Dermis blood vessel endothelial cell (primary cell): ENCODE data around the gene SEMA3F. TPM values are rescaled to one million over a fixed set of nuclear protein-coding genes. Genes with fewer than 3 reads are reported as not detected.
A peak's percentile ranks its signal among the peaks of the same experiment; 100 is the strongest.
"Not testable (repeated sequence)": the region's sequence is repeated elsewhere in the genome, so short reads cannot be mapped to it uniquely, and the experiment has no call there.

Experiments used
- DNase-seq: peaks from one replicate; pipeline ENCODE4 v3.0.0; 2010
- total RNA-seq: library from RNA; depleted of rRNA; stranded (reverse); fragments of >200 nt; gene quantifications from 2 replicates; pipeline ENCODE4 v1.2.3, GENCODE V29; 2014

Gene SEMA3F
- total RNA-seq, 1 donor from 2014 or later, result 44.6 TPM

DNA sequence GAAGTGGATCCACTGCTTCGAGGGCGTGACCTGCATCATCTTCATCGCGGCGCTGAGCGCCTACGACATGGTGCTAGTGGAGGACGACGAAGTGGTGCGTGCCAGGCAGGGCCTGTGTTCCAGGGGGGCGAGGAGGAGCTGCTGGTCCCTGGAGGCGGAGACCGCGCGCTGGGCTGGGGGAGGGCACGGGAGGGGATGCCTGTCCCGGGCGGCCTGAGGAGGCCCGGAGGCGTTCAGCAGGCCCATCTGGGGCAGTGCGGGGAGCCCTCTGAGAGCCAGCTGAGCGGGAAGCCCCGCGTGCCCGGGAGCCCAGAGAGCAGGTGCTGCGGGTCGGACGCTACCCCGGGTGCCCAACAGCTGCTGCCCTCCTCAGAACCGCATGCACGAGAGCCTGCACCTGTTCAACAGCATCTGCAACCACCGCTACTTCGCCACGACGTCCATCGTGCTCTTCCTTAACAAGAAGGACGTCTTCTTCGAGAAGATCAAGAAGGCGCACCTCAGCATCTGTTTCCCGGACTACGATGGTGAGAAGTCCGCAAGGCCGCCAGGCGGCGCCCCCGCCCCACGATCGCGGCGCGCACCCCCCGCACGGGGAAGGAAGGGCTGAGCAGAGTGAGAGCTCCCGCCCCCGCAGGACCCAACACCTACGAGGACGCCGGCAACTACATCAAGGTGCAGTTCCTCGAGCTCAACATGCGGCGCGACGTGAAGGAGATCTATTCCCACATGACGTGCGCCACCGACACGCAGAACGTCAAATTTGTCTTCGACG is 39.2 kb downstream of the SEMA3F start:
- peak; percentile 81 for DNase-seq

DNA sequence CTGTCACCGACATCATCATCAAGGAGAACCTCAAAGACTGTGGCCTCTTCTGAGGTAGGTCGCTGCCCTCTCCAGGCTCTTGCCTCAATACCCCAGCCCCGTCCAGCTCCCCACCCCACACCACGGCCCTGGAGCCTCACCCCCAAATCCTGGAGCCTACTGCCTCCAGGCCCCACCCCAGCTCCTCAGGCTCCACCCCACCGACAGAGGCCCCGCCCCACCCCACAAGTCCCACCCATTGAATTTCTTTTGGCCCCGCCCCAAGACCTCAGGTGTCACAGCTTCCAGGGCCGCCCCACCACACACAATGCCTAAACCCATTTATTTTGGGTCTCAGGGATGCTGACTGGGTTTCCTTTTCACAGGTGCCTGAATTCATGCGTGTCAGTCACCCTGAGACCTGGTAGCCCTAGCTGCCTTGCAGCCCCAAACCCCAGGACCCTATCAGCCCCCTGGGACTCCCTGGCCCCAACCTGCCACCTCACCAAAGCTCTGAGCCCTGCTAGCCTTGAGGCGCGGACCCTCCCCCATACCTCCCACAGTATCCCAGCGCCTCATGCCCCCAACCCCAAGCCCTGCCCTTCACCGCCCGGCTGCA is 39.9 kb downstream of the SEMA3F start:
- peak; percentile 32 for DNase-seq

DNA sequence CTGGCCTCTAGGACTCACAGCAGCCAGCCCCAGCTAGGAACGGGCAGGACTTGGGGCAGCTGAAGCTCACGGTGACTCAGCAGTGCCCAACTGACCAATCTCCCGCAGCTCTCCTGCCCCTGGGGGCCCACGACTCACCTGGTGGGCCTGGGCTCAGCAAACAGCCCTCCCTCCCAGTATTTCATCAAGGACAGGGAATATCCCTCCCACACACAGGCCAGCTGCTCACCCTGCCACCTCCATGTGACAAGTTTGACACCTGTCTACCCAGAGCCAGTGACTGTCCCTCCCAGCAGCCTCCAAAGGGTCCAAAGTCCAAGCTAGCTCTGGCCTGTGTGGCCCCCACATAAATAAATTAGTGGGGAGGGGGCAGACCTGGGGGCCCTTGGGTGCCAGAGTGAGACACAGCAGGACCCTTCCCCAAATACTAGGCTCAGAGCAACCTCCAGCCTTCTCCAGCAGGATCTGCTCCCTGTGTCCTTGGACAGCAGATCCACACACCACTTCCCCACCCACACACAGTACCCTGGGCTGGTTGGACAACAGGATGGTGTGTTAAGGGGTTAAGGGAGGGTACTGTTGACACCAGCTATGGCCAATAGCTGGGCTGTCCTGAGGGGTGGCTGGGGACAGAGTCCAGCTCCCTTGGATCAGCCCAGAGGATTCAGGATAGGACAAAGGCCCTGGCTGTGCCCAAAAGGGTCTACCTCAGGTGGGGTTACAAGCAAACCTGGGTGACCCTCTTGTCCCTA is 40.6 kb downstream of the SEMA3F start:
- DNase-seq, result no peak

DNA sequence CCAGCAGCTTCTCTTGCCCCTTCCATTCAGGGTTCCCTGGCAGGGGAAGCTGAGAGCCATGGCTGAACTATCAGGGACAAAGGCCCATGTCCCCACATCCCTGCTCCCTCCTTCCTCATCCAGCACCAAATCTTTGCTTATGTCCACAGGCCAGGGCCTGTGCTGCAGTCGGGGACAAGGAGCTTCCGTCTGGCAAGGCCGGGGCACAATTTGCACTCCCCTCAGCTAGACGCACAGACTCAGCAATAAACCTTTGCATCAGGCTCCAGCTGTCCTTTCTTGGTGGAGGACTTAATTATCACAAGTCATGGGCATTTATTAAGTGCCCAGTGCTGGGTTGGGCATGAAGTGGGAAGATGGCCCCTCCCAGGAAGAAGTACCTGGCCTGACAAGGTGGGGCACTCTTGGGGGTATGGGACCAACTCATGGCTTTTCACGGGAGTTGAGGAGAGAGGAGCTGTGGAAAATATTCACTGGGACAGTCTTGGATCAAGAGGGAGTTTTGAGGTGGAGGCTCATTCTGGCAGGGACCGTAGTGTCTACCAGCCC is 41.2 kb downstream of the SEMA3F start:
- no peak for DNase-seq

DNA sequence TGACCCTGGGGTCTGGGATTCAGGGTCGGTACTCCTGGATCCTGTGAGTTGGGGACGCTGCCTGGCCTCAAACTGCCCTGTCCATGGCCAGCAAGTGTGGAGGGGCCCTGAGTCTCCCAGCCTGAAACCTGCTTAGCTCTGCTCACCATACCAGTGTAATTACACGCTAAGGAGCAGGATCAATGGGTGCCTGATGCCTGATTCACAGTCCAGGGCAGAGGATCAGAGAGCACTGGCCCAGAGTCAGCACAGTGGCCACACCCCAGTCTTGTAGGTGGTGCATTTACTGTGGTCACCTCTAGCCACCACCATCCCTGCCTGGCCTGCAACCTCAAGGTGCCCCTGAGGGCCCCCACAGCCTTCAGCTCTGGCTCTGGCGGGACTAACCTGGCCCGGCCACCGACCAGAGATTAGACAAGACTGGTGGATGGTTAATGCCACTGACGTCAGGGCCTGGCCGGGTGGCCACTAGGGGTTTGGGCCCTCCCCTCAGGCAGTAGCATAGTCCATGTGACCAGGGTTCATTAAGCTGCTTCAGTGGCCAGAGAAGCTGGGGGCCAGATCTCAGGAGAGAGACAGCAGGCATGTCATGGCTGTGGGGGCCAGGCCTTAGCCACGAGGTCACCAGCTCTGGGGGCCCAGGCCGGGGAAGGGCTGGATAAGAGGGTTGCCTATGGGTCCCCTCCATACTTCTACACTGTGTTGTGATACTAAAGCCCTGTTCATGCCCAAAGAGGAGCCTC is 46.6 kb downstream of the SEMA3F start:
- DNase-seq, result no peak

DNA sequence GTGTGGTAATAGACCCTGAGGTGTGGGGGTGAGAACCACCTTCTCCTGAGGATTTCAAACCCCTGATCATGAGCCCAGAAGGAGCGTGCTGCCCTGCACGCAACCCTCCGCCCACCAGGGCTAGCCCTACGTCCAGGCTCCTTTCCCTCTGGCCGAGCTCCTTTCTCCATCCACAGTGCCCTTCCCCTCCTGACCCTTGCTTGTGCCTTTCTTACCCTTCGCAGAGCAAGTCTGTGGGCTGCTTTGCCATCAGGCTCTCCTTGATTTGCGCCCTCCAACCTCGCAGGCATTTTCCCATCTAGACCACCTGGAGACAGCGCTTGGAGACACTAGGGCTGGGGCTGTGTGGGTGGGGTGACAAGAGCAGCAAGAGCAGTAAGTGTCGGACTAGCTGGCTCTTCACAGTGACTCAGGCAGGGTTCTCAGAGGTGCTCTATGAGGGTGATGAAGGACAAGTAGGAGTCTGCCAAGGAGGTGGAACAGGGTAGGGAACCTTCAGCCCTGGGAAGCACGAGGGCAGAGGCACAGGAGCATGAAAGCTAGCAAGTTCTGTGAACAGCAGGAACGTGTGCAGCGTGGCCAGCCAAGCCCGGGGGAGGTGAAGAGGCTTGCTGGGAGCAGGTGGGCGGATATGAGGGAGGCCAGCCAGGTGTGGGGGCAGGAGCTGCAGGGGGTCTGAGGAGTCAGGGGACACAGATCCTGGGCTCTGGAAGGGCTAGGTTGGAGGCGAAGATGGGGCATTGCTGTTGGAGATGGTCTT is 47.4 kb downstream of the SEMA3F start:
- no peak for DNase-seq

DNA sequence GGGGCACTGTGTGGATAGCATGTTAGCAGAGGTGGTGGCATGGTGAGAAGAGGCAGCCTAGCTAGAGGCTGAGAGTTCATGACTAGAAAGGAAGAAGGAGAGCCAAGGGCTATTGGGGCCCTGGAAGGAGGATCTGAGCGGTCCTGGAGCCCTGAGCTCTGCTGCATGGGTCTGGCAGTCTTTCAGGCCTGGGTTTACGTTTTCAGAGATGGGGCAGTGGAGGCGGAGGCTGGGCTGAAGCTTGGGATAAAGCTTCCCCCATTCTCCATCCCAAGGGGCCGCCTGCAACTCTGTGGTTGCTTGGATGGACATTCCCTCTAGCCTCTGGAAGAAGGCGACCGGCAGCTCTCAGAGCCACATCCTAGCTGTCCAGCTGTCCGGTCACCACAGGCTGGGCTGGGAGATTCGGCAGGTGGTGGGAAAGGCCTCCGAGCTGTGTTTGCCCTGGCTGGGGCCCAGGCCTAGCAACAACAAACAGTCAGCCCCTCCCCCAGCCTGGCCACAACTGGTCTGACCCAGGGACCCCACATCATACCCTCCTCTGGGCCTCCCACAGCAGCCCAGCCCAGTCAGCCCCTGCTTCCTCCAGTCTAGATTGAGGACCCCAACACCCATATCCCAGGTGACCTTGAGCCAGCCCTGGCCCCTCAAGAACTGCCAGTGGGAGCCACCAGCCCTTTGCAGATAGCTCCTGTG is 48.1 kb downstream of the SEMA3F start:
- no peak for DNase-seq

DNA sequence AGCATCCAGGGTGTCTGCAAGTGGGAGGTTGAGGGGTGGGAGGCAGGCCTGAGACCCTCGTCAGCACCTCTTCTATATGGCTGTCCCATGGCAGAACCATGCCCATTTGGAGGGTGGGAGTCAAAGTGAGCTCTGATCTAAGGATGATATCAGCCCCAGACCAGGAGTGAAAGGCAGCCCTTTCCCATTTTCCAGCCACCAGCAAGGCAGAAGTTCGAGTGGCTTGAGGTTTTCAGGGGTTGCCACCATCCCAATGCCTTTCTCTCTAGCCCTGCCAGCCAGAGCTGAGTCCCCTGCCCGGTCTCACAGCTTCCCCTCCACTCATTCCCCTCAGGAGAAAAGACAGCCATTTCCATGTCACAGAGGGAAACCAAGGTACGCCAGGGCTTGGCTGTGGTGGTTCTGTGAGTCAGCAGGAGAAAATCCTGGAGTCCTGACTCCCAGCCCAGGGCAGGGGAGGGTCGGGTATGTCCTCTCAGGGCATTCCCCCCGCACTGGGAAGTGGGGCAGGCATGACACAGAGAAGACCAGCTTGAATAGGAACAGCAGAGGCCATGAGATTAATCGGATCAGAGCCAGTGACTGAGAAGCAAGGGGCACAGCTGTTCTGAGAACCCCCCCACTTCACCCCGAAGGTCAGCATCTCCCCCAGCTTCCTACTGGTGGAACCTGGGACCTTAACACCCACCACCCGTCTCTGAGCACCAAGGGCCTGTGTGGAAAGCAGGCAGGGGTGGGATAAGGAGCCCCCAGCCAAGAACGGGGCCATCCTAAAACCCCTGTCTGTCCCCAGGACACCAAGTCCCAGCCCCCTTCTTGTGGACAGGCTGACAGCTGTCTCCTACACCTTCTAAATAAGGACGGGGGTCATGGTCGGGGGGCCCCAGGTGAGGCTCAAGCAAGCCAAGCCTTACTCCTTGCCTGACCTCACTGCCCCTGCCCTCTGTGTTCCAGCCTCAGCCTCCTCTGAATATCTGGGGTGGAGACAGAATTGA is 49.0 kb downstream of the SEMA3F start:
- no peak for DNase-seq

DNA sequence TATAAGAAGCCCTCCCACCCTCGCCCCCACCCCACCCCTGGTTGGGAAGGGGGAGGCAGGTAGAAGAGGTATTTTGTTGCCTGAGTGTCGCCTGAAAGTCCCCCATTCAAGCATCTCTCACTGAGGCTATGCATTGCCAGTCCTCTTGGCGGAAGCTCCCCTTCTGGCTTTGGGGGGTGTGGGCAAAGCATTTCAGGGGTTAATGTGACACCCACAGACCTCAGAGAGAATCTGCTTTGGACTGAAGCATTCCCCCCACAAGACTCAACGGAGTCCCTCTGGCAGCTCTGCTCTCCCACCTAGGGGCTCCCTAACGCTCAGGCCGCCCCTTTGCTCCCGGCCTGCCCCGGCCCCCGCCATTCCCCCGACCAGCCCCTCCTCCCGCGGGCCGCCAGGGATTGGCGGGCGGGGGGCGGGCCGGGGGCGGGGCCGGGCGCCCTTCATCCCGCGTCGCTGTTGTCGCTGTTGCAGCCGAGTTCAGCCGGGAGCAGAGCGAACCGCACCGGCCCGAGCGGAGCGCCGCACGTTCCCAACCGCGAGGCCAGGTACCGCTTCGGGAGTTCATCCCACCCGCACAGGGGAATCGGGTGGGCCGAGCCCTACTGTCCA is 49.8 kb downstream of the SEMA3F start, which contains the start of gene SLC38A3:
SLC38A3 (plus strand) TSS at position 468 of the 609 bp plus-strand sequence. CDS start 8,929 bp downstream, outside the sequence.
- DNase-seq, result peak; percentile 21

DNA sequence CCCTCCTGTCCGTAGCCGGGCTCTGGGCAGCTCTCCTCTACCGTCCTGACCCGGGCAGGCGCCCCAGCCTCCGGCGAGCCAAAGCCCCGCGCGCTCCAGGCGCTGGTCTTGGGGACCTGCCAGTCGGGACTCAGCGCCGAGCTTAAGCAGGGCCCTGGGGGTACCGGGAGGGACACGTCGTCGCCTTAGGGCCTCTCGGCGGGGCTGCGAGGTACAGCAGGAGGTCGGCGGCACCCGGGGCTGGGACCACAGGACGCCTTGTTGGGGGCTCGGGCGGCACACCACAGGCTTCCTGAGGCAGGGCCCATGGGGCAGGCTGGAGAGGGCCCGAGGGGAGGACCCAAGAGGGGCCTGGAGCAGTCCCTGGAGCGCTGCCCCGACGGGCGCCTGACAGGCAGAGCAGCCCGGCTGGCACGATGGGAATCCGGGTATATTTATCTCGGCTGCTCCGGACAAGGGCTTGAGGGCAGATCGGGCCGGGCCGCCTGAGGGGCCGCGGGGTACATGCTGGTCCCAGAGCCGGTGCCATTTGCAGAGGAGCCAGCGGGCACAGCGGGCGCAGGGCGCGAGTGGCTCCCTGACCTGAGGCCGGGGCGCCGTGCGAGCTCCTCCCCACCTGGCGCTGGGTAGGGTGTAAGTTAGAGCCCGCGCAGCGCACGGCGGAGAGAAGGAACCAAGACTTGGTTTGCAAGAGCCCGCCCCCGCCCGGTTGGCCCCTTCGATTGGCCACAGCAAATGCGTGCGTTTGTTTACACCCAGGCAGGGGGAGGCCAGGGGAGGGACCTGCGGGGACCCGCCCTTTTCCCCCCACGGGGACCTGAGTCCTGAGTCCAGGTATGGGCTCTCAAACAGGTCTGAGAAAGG is 50.5 kb downstream of the SEMA3F start:
- DNase-seq, result peak; percentile 43

DNA sequence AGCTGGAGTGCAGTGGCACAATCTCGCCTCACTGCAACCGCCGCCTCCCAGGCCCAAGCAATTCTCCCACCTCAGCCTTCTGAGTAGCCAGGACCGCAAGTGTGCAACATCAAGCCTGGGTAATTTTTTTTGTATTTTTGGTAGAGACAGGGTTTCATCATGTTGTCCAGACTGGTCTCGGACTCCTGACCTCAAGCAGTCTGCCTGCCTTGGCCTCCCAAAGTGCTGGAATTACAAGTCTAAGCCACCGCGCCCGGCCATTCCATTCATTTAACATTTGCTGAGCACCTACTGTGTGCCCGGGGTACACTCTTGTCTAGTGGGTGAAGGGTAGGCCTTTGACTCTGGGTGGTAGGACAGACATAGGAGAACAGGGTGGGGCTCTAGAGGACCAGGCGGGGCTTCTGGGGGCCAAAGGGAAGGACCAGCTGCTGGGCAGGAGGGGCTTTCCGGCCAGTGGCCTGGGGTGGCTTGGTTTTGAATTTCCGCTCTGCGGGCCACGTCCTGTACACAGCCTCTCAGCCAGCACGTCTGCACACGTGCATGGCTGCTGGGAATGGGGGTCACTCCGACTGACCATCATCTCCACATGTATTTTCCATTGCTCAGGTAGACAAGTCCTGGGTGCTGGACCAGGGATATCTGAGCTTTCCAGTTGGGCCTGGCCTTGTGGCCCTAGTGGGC is 52.4 kb downstream of the SEMA3F start:
- no peak for DNase-seq

DNA sequence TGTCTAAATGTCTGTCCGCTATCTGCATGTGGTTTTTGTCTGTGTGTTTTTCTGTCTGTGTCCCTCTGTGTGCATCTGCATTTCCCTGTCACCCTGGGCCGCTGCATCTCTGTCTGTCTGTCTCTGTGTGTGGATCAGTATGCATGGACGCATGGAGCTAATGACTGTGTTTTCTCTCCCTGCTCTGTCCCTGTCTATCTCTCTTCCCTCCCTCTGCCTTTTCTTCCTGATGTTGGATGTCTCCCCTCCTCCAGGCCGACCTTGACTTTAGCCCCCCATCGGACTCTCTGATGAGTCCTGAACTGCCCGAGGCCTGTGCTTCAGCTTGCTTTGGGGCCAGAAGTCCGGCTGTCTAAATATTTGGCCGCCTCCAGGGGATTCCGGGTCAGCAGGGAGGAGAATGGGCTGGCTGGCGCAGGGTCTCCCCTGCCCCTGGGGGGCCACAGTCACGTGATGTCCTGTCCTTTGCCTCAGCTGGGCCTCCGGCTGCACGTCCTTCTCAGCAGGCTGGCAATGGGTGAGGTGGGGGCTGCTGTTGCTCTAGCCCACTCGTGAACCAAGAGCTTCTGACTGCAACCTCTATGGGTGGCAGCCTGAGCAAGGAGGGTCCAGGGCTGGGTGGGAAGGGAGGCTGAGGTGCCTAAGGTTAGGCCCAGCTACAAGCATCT is 53.7 kb downstream of the SEMA3F start:
- DNase-seq, result no peak

DNA sequence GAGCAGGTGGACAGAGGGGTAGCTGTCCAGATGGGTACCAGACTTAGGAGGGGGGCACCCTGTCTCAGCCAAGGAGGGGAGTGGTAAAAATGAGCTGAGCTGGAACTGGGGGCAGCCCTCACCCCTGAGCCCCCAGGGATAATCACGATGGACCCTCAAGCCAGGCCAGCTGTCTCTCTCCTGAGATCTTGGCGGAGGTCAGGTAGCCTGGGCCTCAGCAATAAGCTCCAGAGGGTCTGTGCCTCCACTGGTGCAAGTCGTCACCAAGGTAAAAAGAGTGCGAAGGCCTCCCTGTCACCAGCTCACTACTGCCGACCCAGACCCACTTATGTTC is 55.0 kb downstream of the SEMA3F start:
- DNase-seq, result no peak

DNA sequence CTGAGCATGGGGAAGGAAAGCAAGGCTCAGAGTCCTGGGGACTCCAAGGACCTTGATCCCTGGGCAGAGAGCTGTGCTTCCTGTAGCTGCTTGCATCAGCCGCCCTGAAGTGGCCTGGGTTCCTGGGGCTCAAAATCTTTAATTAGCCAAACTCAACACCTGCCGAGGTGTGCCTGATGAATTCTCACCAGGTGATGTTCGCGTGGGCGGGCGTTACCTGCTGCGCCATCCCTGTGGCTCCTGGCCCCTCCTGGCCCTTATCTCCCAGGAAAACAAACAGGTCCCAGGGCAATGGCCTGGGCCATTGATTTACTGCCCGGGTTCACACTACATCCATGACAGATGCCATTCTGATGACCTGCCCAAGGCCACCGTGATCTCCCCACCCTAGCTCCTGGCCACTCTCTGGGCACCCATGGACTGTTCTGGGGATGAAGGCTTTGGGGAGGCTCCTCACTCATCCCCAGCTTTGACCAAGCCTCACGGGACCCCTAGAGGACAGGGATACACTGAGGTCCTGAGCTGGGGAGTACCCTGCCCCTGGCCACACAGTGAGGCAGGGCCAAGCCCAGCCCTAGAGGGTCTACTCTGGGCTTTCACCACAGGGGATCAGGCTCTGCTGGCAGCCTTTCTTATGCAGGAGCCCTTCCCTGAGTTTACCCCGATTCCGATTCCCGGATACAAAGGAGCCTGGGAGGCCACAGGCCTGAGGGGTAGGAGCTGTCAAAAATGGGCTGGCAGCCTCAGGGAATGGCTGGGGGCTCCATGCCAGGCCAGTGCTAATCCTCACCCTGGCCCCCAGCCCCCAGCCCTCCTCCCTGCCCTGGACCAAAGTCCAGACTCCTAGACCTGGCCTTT is 55.6 kb downstream of the SEMA3F start:
- no peak for DNase-seq

DNA sequence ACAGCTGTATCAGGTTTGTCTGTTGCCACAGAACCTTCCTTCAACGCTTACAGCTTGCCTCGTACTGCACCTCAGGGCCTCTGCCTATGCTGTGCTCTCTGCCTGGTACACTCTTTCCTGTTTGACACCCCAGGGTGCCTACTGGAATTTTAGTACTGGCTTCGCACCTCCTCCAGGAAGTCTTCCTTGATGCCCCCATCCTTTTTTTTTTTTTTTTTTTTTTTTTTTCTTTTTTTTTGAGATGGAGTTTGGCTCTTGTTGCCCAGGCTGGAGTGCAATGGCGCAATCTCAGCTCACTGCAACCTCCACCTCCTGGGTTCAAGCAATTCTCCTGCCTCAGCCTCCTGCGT is 56.2 kb downstream of the SEMA3F start:
- not testable (repeated sequence) for DNase-seq

DNA sequence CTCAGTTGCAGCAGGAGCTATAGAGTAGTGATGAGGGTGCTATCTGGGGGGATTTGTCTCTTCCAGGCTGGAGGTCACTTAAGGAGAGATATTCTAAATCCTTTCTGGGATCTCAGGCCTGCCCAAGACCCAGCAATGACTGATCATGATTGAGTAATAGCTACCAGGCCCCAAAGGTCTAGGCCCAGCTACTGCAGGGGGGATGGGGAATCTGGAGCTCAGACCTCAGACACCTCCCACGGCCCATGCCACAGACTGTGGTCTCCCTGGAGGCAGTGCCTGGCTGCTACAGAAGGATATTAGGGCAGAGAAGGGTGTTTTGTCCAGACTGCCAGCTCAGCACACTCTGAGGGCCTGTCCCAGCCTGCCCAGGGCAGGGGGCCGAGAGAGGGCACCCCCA is 56.8 kb downstream of the SEMA3F start:
- no peak for DNase-seq
